HG02981 (cell line): ENCODE data around the gene TMA7.

Experiments used
- ATAC-seq: cut with Tn5 transposase; IDR thresholded peaks from one replicate; pipeline ENCODE4 v1.9.1; 2021; ENCODE audit warnings: mild to moderate bottlenecking, moderate library complexity; ENCODE audit not compliant: unreplicated experiment

Gene TMA7

DNA sequence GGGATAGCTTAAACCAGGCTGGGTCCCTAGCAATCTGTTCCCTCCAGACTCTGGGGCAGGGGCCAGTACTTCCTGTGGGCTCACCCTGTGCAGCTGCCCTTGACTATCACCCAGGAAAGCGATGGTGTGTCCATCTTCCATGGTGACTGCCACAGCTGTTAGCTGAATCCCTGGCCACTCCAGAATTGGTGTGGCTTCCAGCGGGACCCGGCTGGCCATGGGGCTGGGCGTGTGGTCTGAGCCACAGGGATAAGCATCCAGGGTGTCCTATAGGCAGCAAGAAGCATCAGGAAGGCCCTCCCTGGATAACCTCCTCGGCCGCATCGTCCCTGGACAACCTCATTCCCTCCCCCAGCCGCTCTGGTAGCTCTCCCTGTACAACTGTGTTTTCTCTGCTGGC lies 17.4 kb upstream of the TMA7 start:
- no peak for ATAC-seq

DNA sequence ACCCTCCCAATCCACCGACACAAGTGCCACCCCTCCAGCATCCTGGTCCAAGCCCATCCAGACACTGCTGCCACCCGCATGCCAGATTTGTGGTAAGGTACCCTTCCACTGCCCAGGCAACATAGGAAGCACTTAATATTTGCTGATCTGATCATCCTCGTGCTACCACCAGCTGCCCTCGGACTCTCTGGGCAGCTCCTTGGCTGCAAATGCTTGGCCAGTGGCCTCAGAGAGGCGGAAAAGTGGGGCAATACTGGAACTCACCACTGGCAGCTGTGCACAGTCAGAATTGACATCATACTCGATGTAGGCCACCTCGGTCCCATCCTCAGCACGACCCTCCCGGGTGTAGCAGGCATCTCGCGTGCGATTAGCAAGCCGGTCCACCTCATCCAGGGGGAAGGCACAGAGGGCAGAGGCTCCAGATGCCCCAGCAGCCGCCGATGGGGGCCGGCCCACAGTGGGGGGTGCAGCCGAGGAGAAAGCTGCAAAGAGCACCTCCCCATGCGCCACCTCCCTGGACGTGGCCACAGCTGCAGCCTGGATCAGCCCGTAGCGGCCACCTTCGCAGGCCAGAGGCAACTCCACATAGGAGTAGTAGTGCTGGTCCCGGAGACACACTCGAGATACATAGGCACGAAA lies 16.7 kb upstream of the TMA7 start:
- no peak for ATAC-seq

GRCh38 chr3:48423883-48424695 lies 16.0 kb upstream of the TMA7 start:
- no peak for ATAC-seq

GRCh38 chr3:48425281-48425812 lies 14.7 kb upstream of the TMA7 start:
- ATAC-seq: no peak

- no peak for ATAC-seq
These were observed 13.6 kb upstream of the TMA7 start for GRCh38 chr3:48426401-48426909.

DNA sequence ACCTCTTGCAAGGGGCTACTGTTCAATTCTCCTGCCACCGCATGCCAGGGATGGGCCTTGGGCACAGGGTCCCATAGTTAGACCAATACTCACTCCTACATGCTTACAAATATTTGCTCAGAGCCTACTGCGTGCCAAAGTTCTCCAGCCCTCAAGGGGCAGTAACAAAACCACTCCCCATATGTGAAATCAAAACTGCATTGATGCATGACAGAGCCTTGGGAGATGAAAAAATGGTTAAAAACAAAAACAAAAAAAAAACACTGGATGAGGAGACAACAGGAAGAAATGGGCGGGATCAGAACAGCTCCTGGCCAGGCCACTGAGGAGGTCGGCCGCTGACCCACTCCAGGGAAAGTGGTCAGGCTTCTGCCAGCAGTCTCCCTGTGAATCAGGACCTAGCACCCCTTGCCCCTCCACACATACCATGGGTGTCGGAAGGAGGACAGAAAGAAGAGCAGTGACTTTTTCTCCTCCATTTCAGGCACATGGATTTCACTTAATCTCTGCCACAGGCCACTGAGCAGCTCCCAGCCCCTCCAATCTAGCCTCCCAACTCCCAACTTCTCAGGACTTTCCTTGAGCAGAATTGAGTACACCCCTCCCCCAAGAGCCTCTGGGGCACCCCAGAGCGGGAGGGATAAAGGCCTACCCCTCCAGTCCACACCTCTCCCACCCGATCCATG lies 13.0 kb upstream of the TMA7 start:
- ATAC-seq: no peak

DNA sequence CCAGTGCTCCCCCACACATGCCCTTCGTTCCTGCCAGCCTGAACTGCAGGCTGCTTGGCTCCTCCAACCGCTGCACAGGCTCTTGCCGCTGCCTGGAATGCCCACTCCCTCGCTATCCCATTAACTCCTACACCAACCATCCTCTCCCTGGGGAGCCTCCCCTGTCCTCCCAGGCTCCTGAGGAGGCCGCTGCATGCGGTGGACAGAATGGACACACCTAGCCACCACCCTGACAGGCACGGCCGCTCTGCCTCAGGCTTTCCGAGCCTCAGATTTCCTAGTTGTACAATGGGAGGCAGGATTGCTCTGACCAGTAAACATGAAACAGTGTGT lies 12.5 kb upstream of the TMA7 start:
- no peak for ATAC-seq

DNA sequence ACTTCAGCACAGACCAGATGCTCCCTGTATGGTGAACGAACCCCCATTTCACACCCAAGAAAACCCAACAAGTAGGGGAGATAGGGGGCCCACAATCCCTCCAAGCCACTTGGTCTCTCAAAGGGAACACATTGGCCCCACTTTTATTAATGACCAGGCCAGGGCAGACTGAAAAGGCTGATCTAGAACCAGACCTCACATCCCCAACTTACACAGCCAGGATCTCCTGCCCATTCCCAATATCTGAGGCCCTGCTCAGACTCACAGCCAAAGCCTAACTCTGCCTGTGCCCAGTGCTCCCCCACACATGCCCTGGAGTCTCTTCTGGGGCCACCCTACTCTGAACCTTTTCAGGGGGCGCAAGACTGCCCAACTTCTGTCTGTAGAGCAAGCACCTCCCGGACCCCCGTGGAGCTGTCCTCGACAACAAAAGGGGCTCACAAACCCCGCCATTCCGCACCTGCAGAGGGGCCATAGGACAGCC lies 11.9 kb upstream of the TMA7 start:
- no peak for ATAC-seq

- ATAC-seq: peak; percentile 11
These were observed 11.3 kb upstream of the TMA7 start for GRCh38 chr3:48428572-48429316.

GRCh38 chr3:48429317-48429959 lies 10.6 kb upstream of the TMA7 start:
- peak; percentile 38 for ATAC-seq

DNA sequence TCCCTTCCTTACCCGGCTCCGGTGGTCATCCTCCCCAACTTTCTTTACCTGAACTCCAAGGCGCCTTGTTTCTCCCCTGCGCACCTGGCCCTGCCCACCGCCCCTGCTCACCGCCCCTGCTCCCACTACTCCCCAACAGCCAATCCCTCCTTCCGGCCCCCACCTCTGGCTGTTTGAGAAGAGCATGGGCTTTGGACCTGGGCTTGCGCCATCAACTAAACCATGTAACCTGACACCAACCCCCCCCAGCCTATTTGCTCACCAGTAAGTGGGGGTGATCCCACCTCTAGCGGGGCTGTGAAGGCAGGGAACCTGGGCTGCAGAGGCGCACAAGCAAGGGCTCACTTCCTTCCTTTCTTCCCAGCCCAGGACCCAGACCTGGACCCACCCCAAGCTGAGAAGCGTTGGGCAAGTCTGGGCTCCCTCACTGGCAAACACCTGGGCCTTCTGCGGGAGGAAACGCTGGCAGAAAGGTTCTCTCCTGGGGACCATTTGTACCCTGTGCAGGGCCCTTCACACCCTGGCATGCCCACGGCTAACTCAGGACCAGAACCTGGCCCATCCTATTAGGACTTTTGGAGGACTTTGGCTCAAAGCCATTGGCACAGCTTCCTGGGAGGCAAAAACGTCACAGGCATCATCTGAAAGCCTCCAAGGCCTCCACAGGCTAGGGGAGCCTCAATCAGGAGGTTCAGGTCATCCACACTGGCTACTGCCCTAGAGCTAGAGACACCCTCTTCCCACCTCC lies 9.9 kb upstream of the TMA7 start, which contains the start of gene PLXNB1:
Gene PLXNB1 (minus strand): TSS at position 127 of the 748 bp plus-strand sequence. CDS start 5,475 bp downstream, outside the sequence.
- no peak for ATAC-seq

DNA sequence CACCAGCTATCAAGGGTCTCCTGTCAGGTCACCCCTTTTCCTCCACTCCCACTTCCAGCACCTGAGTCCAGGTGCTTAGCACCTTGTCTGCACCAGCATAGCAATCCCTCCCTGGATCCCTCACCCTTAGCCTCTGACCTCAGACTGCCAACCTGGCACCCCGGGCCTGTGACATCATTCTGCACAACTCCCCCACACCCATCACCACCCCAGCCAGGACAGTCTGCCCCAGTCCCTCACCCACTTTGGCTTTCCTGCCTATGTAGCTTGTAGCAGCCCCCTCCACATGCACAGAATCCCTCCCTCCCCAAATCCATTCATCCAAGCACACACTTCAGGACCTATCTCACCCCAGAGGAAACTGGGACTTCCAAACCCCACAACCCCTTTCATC lies 9.4 kb upstream of the TMA7 start:
- no peak for ATAC-seq

- ATAC-seq: no peak
These were observed 8.6 kb upstream of the TMA7 start for GRCh38 chr3:48431224-48432029.

DNA sequence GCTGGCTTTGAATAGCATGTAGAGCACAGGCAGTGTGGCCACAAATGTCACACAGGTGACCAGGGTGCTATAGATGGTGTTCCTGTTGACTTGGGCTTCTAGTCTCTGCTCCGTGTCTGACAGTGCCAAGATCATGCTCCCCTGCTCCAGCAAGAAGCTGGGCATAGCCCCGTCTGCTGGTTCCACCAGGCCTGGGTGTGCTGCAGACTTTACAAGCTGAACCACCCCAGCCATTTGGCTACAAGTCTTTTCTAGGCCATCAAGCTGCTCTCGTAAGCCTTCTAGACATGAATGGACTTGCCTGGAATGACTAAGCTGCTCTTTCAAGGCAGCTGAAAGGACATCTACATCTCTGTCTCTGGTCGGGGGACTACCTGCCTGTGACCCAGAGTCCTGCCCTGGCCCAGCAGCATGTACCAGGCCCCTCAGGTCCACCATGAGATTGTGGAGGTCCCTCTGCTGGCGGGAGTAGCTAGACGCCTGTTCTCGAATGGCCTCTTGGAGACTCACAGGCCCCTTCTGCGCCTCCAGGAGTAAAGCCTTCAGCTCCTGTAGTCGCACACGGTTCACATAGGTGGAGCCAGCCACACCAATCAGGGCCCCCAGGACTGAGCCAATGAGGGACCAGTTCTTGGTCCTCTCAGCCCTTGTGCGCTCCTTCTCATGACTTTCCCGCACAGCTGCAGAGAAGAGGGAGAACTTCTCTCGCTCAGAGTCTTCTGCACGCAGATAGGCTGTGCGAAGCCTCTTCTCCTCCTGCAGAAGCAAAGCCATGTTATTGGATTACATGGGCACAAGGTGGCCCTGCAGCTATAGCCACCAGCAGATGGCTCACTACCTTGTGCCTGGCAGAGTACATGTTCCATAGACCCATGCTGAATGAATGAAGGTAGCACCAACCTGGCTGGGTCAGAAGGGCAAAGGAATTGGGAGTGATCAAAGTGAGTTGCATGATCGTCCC lies 7.4 kb upstream of the TMA7 start:
- no peak for ATAC-seq

- ATAC-seq: no peak
These were observed 6.5 kb upstream of the TMA7 start for GRCh38 chr3:48433472-48434118.

DNA sequence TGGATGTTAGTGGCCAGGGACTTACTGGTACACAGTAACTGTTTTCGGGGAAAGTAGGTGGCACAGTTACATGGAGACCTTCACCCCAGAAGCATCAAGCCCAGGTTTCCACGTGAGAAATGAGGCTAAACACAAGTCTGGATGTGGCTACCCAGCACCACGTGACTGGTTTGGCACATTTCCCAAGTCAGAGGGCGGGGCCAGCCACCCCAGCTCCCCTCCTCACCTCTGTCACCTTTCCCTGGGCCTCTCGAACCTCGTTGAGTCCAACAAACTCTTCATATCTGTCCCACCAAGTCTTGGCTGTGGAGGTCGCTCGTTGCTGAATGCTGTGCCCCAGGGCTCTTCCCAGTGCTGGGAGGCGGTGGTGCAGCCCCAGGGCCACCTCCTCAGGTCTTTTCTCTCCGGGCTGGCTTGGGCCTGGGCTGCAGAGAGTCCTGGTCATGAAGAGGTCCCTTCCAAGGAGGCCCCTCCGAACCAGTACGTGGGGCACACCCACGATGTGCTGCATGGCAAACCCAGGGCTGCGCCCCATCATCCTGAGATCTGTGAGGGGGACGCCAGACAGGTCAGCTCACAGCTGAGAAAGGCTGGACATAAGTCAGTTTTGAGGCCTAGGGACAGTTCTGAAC lies 5.3 kb upstream of the TMA7 start:
- ATAC-seq: no peak

GRCh38 chr3:48435223-48435595 lies 4.8 kb upstream of the TMA7 start:
- no peak for ATAC-seq
